Neural cell (in vitro differentiated cells): ENCODE measurements around the gene C11orf86.

ENCODE experiments used
- EP300 ChIP-seq: fragments of 450-650 bp; conservative IDR thresholded peaks from 2 replicates; pipeline ENCODE4 v1.6.1; 2014; ENCODE audit warnings: antibody characterized with exemption, mild to moderate bottlenecking, moderate library complexity; ENCODE audit not compliant: poor library complexity, severe bottlenecking
- POLR2AphosphoS5 ChIP-seq: IDR thresholded peaks from 2 replicates; pipeline ENCODE4 v1.6.1; 2012
- RAD21 ChIP-seq: fragments of 450-650 bp; conservative IDR thresholded peaks from 2 replicates; pipeline ENCODE4 v1.6.1; 2014; ENCODE audit warnings: antibody characterized with exemption, mild to moderate bottlenecking, moderate library complexity
- SMC3 ChIP-seq: fragments of 450-650 bp; conservative IDR thresholded peaks from 2 replicates; pipeline ENCODE4 v1.6.1; 2014; ENCODE audit warnings: antibody characterized with exemption, mild to moderate bottlenecking, moderate library complexity; ENCODE audit not compliant: poor library complexity
- TF ChIP-seq, protein P1 (sequence below): fragments of 450-650 bp; IDR thresholded peaks from 2 replicates; pipeline ENCODE4 v1.5.1; 2014; ENCODE audit warnings: antibody characterized with exemption, mild to moderate bottlenecking, moderate library complexity; ENCODE audit not compliant: poor library complexity, severe bottlenecking

DNA sequence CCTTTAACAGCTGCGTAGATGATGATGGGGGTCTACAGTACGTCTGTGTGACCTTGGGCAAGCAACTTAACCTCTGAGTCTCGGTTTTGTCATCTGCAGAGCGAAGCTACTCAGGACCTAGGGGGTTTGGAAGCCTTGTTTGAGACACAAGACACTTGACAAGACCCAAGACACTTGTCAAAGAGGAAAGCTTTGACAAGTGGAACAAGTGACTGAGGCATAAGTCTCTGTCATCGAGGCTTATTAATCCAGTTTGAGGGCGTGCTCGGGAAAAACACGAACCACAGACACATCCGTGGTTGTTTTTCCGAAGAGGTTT lies 16.2 kb upstream of the C11orf86 start:
- TF ChIP-seq, protein P1, sequence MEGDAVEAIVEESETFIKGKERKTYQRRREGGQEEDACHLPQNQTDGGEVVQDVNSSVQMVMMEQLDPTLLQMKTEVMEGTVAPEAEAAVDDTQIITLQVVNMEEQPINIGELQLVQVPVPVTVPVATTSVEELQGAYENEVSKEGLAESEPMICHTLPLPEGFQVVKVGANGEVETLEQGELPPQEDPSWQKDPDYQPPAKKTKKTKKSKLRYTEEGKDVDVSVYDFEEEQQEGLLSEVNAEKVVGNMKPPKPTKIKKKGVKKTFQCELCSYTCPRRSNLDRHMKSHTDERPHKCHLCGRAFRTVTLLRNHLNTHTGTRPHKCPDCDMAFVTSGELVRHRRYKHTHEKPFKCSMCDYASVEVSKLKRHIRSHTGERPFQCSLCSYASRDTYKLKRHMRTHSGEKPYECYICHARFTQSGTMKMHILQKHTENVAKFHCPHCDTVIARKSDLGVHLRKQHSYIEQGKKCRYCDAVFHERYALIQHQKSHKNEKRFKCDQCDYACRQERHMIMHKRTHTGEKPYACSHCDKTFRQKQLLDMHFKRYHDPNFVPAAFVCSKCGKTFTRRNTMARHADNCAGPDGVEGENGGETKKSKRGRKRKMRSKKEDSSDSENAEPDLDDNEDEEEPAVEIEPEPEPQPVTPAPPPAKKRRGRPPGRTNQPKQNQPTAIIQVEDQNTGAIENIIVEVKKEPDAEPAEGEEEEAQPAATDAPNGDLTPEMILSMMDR = no peak
- TF ChIP-seq POLR2AphosphoS5 (no peak), SMC3 (no peak), EP300 (no peak), RAD21 (no peak)
